GM19395 (cell line): Measurements from ENCODE around the gene LRFN4.

Experiments used
- ATAC-seq: cut with Tn5 transposase; IDR thresholded peaks from one replicate; pipeline ENCODE4 v1.9.1; 2021; ENCODE audit warnings: mild to moderate bottlenecking, moderate library complexity; ENCODE audit not compliant: unreplicated experiment

The LRFN4 gene

DNA sequence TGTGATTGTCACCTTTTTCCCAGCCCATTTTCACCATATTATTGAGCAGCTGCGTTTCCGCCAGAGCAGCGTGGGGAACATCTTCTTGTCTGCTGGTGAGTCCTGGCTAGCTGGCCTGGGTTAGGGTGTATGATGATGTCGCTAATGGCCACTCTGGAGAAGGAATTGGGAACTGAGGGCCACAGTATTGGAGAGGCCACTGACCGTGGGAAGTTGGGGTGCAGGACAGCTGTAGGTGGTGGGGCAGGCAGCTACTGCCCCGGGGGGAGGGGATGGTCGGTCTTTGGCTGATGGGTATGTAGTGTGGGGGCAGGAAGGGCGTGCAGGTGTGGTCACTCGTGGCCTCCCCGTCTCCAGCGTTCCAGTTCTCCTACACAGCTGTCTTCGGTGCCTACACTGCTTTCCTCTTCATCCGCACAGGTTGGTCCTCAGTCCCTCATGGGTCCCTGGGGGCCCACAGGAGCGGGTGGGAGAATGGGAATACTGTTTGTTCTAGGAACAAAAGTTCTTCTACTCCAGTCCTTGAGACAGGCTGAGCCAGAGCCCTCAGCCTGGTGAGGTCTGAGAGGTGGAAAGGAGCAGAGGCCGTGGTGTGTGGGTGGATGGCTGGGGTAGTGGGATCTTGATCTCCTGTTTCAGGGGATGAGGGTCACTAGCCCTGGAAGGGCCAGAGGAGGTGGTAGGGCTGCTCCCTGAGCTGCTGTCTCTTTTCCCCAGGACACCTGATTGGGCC lies 11.6 kb upstream of the LRFN4 start:
- no peak for ATAC-seq

DNA sequence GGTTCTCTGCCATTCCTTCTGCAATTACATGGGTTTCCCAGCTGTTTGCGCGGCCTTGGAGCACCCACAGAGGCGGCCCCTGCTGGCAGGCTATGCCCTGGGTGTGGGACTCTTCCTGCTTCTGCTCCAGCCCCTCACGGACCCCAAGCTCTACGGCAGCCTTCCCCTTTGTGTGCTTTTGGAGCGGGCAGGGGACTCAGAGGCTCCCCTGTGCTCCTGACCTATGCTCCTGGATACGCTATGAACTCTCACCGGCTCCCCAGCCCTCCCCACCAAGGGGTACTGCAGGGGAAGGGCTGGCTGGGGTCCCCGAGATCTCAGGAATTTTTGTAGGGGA lies 11.0 kb upstream of the LRFN4 start:
- ATAC-seq, result no peak

DNA sequence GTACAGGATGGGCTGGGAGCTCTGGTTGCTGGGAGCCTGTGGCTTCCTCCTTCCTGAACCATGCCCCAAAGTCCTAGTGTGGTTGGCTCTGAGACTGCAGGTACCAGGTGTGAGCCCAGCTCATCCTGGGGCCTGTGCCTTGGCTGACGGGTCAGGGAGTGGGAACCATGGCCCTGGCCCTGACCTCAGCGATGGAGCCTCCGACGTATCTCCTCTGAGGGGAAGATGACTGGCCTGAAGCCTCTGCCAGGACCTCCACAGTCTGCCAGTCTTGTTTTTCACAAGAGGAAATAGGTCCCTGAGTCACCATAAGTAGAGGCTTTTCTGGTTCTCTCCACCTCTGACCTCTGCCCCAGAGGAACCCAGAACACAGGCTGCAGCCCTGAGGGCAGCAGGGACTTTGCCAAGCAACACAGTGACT lies 10.2 kb upstream of the LRFN4 start:
- no peak for ATAC-seq

DNA sequence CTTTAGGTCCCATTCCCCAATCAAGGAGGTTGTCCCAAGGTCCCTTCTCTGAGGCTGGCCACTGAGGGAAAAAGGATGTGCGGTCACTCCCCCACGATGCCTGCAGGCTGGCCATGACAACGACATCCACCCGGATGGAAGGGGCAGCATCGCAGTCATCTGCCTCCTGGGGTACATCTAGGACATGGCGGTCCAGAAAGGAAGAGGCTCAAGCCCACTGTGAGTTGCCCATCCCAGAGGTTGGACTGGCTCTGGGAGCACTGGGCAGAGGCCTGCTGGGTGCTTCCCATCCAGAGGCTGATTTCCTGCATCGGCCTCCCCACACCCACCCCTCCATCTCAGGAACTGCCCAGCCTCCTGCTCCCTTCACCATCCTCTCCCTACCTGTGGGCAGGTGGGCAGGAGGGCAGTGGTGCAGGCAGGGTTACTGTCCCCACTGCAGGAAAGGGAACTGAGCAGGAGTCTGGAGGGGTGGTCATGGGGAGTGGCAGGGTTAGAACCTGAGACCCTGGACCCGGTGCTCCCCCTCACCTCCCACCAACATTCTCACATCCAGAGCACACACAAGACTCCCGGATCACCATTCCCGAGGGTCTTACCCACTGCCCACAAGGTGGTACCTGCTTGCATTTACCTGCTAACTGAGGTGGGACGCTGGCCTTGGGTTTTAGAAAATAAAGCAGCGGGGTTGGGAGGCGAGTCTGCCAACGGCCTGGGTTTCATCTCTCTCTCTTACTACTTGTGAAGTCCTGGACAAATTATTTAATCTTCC lies 9.2 kb upstream of the LRFN4 start:
- ATAC-seq, result no peak

DNA sequence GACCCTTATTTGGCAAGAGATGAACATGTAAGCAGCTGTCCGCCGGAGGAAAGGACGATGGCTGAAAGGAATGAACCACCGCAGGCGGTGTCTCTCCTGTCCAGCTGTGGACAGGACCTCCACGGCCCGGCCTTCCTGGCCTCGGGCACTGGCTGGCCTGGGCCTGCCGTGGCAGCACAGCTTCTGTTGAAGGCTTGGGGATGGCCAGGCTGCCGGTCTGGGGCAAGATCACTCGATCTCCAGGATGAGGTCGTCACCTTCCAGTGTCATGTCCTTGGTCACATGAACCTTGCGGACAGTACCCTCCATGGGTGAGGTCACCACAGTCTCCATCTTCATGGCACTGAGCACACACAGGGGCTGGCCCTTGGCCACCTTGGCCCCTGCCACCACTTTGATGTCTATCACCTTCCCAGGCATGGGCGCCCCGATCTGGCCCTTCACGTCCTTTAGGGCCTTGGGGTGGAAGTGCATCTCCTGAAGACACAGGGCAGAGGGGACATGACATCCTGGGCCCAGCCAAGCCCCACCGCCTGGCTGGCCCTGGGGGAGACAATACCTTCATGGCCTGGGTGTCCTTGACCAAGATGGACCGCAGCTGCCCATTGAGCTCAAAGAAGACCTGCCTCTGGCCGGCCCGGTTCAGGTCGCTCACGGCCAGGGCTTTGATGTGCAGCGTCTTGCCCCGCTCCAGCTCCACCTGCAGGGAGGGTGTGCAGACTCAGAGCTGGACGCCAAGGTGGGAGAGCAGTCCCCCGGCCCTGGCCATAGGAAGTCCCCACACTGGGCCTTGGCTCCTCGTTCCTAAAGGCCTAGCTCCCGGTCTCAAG lies 8.0 kb upstream of the LRFN4 start:
- no peak for ATAC-seq

DNA sequence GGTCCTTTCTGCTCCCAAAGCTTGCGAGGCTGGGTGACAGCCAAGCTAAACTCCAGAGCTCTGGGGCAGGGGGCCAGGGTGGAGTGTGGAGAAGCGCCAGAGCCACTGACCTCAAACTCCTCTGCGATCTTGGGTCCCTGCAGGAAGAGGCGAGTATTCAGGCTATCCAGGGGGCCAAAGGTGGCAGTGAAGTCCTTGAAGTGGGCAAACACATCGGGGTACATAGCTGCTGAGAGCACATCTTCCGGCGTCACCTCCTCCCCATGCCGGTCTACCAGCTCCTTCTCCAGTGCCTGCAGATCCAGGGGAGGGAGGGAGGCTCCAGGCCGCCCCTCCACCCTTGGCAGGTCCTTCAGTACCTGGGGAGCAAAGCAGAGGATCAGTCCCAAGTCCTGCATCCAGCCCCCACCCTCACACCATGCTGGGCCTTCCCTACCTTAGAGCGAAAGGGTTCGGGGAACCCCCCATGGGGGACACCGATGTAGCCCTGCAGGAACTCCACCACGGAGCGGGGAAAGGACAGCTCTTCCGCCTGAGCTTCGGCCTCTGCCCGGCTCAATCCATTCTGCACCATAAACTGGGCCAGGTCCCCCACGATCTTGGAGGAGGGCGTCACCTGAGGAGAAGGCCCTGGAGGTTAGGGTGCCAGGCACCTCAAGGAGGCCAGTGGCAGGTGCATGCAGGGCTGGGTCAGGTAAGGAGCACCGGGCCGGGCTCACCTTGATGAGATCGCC lies 7.2 kb upstream of the LRFN4 start:
- no peak for ATAC-seq

DNA sequence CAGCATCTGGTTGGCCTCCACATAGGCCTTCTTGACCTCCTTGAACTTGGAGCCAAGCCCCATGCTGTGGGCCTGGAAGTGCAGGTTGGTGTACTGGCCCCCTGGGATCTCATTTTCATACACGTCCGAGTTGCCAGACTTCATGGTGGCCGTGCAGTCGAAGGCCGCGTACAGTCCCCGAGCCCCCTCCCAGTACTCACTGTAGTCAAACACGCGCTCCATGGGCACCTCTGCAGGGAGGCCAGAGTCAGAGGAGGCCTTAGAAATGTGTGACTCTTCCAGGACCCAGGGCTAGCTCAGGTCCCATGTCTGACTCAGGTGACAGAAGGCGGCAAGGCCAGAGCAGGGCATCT lies 6.7 kb upstream of the LRFN4 start:
- ATAC-seq, result no peak

DNA sequence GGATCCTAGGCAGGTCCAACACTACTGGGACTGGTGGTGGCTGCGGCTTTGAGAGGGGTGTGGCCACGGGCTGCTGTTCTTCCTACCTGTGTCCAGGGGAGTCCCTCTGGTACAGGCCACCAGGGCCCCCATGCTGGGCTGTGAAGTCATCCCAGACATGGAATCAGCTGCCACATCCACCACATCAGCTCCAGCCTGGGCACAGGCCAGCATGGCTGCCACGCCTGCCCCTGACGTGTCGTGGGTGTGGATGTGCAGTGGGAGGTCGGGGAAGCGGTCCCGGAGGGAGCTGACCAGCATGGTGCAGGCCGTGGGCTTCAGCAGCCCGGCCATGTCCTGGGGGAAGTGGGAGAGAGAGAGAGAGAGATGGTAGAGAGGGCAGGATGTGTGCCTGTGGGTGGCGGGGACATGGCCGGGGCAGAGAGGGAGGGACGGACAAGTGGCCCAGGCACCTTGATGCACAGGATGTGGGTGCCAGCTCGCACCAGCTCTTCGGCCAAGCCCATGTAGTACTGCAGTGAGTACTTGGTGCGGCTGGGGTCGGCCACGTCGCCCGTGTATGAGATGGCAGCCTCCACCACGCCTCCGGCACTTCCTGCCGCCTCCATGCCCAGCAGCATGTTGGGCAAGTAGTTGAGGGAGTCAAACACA lies 6.2 kb upstream of the LRFN4 start:
- no peak for ATAC-seq

DNA sequence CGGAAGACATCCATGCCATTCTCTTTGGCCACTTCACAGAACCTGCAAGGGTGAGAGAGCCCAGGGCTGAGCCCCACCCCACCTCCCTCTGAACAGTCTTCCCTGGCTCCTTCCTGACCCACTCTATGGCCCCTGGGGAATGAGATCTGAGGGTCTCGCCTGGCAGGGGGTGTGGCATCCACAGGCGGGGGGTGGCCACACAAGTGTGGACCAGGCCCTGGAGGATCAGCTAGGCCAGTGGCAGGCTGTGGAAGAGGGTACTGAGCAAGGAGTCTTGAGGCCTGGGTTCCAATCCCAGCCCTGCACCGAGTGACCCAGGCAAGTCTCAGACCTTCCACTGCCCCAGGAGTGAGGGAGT lies 5.6 kb upstream of the LRFN4 start:
- ATAC-seq, result no peak

DNA sequence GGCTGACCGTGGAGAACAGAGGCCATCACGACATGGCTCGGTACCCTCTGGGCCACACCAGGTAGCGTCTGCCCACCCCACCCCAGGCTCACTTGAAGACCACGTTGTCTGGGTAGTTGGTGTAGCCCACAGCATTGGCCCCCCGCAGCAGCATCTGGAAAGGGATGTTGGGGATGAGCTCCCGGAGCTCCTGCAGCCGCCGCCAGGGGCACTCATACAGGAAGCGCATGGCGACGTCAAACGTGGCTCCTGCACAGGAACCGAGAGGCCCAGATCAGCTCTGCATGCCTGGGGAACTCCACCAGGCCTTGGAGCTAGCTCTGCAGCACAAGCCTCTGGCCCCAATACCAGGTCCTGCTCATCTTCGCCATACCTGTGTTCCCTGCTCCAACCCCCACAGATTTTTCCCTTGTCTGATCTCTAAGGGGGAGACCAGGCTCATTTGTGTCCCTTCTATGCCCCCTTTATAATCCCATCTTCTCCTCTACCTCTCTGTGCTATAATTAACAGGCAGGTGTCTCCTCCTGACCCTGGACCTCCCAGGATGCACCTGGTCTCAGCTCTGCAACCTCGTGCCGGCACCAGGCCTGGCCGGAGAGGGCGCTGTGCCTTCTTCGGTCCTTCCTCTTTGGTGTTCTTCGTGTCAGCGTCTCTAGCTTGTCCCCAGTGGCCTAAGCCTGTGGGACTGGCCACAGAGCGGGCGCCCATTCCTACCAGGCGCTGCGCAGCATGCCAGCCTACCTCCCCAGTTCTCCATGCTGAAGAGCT lies 5.0 kb upstream of the LRFN4 start:
- no peak for ATAC-seq

DNA sequence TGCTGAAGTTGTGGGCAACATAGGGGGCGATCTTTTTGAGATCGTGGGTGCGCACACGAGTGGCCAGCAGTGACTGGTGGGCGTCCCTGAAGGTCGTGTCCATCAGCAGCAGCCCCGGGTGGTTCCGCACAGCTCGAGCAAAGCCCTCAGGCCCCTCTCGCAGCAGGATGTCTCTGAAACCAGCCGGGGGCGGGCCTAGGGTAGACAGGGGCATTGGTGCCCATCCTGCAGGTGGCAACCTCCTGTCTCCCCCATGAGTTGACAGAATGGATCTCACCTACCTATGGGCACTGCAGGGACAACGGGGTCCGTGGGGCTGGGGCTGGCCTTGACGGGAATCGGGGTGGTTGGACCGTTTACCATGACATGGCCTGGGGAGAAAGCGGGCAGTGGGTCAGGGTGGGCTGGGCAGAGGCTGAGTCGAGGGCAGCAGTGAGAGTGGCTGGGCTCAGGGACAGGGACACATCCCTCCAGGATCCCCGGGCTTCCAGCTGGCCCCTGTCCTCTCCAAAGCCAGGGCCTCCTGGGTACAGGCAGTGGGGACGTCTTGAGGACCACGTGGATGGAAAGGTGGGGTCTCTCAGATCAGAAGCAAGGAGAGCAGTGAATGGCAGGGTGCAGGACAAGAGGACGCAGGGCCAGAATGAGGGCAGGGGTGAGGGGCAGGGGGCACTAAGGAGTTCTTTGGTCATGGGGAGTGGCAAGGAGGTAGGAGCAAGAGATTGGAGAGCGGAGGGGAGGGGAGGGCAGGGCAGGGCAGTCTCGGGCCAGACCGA lies 4.2 kb upstream of the LRFN4 start:
- ATAC-seq, result no peak

DNA sequence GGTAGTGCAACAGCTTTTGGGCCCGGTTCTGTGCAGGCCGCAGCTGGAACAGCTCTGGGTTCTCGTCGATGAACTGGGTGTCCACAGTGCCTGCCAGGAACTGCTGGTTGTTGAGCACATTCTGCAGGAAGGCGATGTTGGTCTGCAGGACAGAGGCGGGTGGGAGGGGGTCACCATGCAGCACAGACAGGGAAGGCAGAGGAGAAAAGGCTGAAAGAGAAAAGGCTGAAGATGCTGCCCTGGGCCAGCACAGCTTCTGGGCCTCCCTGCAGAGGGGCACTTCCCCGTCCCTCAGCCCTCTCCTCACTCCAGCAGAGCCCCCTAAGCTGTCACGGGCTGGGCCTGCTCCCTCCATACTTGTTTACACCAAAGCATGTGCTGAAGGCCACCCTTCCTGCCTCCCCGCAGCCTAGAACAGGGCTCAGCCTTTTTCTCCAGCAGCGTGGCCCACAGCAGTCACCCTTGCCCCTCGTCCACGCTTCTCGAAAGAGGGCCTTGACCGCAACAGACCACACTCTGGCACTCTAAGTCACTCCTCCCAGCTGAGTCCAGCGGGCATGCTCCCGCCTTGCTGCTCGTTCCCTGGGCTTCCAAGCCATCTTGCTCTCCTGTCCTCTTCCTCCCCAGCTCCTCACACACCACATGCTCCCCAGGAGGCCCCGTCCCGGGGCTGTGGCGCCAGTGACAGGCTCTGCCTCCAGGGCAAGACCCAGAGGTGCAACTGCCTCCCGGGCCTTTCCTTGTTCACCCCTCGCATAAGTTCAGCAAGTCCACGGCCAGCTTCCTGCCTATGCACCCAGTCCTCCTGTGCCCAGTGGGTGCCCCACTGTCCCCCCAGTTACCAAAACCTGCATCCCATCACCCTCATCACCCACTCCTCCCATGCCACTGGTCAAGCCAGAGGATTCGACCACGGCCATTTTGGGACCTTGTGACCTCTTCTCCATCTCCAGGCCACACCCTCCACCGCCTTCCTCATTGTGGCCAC lies 3.3 kb upstream of the LRFN4 start:
- ATAC-seq, result no peak

DNA sequence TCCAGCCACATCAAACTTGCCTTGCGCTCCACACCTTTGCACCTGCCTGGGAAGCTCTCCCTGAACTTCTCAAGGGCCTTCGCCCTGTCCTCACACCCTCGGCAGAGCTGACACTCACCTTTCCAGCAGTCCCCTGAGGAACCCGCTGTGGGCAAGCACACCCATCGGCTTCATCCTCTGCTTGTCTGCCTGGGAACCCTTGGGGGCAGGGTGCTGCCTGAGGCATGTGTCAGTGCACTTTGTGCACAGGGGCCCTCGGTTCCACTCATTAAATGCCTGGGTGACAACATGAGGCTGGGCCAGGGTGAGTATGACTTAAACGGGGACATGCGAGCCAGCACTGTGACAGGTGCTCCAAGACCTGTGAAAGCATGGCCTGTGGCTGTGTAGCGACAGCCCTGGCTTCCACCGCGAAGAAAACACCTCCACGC lies 2.6 kb upstream of the LRFN4 start:
- no peak for ATAC-seq

DNA sequence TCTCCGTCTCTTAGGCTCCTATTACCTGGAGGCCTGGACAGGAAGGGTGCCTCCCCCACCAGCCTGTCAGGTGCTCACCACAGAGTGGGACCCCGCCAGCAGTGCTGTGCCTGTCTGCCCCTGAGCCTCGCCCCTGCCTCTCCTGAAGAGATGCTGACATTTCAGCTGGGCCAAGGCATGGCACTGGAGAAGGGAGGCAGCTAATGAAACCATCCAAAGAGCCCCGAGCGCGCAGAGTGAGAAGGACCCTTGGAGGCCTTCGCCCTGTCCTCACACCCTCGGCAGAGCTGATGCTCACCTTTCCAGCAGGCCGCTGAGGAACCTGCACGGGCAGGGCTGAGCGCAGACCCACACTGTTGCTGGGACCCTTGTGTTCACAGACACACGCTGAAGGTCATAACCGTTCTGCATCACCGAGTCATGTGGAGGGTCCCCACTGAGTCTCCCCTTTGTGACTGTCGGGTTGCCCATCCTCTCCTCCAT lies 2.1 kb upstream of the LRFN4 start:
- no peak for ATAC-seq

DNA sequence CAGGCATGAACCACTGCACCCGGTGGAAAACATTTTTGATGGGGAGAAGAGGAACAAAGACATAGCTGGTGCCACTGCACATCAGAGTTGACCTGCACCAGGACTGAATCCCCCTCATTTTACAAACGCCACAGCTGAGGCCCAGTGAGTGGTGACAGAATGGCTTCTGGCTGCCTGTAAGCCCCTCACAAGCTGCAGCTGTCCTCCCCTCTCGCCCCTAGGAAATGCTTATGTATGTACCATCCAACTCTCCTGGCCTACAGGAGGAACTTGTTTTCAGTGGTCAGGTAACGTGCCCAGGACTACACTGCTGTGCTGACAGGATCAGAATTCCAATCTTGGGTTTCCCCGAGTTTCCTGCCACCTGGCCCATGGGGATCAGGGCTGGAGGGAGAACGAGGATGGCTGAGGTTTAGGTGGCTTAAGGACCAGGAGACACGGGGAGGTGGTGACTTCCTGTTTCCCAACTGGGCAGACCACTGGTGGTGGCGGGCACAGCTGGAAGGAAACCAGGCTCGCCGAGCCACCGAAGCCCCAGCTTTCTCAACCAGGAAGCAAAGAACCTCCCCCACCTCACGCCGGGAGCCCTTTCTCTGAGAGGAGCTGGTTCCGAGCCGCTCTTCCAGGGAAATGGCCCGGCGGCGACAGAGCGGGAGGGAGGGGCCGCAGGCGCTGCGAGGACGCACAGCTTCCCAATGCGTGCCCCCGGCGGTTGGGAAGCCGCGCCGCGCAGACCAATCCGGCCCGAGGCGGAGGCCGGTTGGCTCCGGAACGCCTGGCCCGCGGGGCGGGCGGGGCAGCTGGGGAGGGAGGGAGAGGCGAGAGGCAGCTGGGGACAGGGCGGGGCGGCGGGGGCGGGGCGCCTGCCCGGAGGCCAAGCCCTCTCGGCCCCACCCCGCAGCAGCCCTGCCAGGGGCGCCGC lies 1.0 kb upstream of the LRFN4 start:
- peak; percentile 51 for ATAC-seq

DNA sequence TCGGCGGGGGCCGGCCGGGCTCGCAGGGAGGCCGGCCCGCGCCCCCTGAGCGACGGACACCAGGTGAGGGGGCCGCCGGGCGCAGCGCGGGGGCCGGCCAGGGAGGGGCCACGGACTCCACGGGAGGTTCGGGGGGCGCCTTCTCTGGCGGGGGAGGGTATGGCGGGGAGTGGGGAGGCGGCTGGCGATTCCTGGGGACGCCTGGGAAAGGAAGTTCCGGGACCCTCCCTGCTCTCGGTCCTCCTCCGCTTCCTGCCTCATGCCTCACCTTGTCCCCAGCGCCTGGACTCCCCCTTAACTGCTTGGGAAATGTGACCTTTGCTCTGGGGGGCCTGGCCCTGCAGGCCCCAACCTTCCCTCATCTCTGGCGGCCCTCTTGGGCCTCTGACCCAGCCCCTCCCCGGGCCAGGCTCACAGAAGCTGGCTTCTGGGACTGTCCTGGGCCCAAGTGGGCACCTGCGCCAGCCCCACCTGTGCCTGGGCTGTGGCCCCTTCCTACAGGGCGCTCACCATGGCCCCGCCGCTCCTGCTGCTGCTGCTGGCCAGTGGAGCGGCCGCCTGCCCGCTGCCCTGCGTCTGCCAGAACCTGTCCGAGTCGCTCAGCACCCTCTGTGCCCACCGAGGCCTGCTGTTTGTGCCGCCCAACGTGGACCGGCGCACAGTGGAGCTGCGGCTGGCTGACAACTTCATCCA lies 516 bp downstream of the LRFN4 start:
- no peak for ATAC-seq

DNA sequence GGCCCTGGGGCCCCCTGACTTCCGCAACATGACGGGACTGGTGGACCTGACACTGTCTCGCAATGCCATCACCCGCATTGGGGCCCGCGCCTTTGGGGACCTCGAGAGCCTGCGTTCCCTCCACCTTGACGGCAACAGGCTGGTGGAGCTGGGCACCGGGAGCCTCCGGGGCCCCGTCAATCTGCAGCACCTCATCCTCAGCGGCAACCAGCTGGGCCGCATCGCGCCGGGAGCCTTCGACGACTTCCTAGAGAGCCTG lies 992 bp downstream of the LRFN4 start:
- ATAC-seq, result no peak
